NCI-H2171 (cell line): ENCODE measurements around the gene ZFP36.
"Not testable (repeated sequence)": the region's sequence is repeated elsewhere in the genome, so short reads cannot be mapped to it uniquely, and the experiment has no call there.

Source experiments
- DNase-seq: peaks from one replicate; lab custom pipeline; 2025; lab: John Stamatoyannopoulos, UW

ZFP36 gene

DNA sequence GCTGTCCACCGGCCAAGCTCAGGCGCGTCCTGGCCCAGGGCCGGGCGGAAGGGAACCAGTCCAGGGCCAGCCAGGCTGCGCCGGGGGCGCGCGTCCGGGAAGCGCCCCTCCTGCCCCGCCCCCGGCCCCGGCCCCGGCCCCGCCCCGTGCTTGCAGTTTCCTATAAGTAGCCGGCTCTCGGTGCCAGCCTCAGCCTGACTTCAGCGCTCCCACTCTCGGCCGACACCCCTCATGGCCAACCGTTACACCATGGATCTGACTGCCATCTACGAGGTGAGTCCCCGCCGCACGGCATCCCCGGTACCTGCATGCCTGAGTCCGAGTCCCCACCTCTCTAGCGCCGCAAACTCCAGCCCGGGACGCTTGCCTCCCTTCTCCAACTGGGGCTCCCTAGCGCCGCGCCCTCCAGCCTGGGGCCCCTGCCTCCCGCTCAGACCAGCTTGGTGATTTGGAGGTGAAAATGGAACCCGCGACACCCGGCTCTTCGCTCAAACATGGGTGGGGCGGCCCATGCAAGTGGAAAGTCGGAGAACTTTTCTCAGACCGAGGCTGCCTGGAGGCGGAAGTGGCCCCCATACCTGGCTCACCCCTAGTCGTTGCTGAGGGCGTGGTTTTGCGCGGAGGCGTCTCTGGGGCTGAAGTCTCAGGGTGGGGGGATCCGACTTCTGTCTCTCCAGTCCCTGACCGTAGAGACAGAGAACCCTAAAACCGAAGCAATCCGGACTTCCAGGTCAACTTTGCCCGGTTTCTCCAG, at the start of gene ZFP36:
Gene ZFP36, plus strand, starts transcription at position 192 of the 754 bp plus-strand sequence. Its CDS starts 58 bp downstream, at position 250.
- DNase-seq = peak; percentile 53

- DNase-seq = no peak
Observed at GRCh38 chr19:39359026-39359425, 47.6 kb upstream of the ZFP36 start.

GRCh38 chr19:39360599-39360998, 46.0 kb upstream of the ZFP36 start:
- no peak for DNase-seq

- no peak for DNase-seq
Observed at GRCh38 chr19:39362682-39363657, 43.7 kb upstream of the ZFP36 start.

DNA sequence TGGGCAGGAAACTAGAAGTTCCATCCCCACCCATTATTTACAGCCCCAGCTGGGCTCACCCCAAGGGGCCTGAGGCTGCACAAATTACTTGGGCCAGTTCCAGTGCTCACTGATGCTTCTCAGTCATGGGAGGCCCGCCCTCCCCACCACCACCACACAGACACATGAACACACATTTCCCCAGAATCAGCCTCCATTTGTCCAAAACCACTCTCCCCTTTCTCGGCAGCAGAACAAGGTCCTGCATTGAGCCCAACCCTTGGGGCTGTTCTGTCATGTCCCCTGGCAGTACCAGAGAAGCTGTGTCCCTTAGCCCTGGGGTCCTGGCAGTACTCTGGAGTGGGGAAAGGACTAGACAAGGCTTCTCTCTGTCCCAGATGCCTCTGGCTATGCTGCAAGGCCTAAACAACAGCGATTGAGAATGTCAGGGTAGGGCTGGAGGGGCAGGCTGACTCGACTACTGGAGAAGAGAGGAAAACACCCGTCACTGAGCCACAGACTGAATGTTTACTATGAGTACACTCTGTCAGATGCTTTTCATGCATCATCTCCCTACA, 42.7 kb upstream of the ZFP36 start:
- DNase-seq = no peak

DNA sequence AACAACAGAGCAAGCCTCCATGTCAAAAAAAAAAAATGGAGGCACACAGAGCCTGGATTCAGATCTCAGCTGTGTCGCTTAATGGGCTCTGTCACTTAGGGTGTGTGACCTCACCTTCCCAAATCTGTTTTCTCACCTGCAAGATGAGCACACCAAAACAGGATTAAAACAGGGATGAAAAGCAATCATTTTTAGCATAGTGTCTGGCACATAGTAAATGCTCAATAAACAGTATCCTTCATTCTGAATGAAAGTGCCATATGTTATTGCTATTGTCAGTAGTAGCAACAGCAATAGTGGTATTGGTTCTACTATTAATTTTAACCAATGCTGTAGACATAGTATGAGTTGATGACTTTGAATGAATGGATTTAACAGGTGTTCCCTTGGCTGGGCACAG, 41.1 kb upstream of the ZFP36 start:
- DNase-seq = no peak

- no peak for DNase-seq
Observed at GRCh38 chr19:39369200-39369599, 37.4 kb upstream of the ZFP36 start.

- DNase-seq = no peak
Observed at GRCh38 chr19:39370735-39371134, 35.9 kb upstream of the ZFP36 start.

GRCh38 chr19:39372047-39372802, 34.4 kb upstream of the ZFP36 start:
- no peak for DNase-seq

GRCh38 chr19:39372941-39373340, 33.7 kb upstream of the ZFP36 start:
- no peak for DNase-seq

DNA sequence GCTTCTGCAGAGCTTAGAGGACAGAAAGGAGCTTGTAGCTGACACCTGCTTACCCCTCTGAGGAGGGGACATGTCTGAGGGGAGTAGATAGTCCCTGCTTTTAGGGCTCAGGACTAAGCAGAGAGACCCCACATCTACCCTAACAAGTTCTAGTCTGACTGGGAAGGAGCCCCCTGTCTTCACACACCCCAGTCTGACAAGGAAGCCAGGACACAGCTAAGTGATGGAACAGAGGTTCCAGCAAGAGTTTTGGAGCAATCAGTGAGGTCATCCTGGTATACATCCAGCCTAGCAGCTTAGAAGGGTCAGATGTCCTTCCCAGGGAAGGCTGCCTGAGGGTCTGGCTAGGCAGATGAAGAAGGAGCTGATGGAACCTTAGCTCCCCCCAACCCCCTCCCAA, 30.7 kb upstream of the ZFP36 start:
- no peak for DNase-seq

DNA sequence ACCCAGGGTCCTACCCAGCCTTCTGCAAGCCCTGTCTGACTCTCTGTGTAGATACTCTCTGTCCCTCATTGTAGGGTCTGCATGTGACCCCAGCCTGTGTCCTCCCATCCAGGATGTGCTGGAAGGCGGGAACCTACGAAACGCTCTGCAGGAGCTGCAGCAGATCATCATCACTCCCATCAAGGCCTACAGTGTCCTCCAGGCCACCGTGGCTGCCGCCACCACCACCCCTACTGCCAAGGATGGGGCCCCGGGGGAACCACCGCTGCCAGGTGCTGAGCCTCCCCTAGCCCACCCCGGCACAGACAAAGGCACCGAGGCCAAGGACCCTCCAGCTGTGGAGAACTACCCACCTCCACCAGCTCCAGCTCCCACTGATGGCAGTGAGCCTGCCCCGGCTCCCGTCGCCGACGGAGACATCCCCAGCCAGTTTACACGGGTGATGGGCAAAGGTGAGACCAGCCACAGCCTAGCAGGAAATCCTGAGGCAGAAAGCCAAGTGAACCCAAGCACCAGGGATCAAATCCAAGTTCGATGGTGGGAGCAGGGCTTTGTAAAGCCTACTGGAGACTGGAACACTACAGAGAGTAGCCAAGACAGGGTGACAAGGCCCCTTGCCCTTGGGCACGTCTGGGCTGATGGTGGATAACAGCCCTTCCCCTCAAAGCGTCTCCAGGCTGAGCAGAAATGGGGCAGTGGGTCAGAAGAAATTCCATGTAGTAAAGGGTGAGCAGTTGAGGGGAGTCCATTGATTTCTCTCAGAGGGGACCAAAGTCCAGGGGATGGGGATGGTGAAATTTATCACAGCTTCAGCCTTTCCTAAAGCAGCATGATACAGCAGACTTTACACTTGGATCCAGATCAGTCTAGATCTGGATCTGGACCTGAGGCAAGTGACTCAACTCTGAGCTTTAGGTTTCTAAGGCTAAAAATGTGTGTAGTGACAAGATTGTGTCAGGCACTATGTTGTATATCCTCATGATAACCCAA, 29.0 kb upstream of the ZFP36 start:
- DNase-seq = no peak

DNA sequence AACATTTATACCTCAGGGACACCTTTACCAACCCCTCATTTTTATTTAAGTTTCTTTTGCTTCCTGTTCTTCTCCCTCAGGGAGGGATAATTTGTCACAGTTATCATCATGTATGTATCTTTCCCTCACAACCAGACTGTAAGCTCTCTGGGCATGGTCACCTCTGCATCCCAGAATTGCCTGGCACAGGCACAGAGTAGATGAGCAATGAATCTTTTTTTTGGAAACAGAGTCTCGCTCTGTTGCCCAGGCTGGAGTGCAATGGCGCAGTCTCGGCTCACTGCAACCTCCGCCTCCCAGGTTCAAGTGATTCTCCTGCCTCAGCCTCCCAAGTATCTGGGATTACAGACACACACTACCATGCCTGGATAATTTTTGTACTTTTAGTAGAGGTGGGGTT, 27.3 kb upstream of the ZFP36 start:
- not testable (repeated sequence) for DNase-seq

DNA sequence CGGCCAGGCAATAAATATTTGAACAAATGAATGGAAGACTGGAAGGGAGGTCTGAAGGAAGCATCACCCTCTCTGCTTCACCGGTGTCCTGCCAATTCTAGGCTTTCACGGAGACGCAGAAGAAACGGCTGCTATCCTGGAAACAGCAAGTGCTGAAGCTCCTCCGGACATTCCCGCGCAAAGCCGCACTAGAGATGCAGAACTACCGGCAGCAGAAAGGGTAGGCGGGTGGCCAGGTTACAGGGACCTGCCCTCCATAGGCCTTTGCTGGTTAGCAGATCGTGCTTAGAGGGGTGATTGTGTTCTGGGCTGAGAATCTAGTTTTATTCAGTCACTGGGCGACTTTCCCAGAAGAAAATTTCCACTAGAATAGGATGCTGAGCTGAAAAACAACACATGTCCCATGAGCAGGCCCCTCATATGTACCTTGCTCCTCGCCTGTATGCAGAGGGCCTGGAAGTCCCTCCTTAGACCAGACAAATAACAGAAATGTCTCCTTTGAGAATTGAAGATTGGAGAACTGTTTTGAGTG, 26.7 kb upstream of the ZFP36 start:
- no peak for DNase-seq

DNA sequence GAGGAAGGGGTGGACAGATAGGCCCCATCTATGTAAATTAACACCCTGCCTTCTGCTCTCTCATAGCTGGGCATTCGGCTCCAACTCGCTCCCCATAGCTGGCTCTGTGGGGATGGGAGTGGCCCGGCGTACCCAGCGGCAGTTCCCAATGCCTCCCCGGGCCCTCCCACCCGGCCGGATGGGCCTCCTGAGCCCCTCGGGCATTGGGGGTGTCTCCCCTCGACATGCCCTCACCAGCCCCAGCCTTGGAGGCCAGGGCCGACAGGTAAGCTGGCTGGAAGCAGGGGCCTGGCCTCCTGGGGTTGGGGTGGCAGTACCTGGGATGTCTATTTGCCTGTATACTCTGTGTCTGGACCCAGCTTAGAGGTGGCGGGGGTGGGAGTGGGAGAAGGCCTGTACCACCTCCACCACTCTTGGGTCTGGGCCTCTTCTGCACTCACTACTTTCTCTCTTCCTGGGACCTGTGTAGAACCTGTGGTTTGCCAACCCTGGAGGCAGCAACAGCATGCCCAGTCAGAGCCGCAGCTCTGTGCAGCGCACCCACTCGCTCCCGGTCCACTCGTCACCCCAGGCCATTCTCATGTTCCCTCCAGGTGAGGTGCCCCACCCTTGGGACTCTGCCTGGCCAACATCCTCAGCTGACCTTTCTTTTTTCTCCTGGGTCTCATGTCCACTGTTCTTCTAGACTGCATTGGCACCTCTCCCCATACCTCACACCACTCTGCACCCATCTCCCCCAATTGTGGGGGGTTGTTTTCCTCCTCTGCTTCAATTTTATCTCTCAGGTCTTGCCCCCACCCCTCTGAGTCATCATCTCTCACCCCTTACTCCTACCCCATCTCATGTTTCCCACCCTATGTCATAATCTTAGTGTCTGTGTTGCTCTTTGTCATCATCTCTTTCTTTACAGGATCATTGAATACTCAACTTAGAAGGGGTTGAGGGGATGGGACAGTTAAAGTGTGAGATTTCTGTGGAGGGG, 25.8 kb upstream of the ZFP36 start:
- DNase-seq = no peak

DNA sequence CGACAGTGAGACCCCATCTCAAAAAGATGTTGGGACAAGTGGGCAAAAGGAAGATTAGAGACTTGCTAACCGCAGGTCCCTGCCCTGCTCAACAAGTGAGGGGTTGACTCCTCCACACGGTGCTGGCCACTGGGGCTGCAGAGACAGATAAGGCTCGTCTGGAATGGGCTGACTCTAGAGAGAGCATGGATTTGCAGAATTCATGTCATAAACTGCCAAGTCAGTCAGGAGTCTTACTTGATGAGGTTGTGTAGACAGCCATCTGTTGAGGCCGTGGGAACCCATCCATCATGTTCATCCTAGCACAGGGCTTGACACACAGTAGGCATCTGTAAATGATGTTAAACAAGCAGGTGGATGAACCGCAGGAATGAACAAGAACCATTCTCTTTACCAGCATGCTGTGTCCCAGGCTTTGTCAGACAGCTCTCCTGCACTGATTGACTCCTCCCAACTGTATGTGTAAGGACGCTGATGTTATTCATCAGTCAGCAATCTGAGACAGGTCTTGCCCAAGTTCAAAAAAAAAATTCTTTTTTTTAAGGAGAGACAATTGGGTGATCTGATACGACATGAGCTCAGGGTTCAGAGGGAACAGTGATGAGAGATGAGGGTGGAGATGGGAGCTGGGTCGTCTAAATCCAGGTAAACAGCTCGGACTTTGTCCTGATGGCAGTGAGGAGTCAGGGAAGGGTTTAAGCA, 24.6 kb upstream of the ZFP36 start:
- DNase-seq = no peak

DNA sequence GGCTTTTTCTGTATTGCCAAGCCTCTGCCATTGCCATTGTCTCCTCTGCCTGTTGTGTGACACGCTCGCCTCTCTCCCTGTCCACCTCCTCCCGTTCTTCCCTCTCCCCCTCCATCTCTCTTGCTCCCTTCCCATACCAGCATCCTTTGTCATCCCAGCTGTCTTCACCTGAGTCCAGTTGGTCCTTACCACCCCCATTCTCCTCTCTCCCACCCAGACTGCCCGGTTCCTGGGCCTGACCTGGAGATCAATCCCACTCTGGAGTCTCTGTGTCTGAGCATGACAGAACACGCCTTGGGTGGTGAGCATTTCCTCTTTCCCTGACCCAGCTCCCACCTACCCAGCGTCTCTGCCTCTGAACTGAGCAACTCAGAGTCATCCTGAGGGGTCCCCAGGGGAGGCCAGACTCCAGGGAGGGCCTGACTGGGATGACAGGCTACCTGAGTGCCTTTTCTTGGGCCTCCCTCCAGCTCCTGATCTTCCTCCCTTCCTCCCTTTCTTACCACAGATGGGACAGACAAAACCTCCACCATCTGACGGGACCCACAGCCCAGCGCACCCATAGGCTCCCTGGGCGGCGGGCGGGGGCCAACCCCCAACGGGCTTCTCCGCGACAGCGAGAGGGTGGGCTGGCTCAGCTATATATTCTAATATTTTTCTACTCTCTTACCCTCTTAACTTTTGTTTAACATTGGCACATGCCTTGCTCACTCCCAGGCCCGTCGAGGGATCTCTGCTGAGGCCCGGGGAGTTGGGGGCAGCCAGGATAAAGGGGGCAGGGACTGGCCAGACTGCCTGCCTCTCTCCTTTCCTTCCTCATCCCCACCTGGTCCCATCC, 23.4 kb upstream of the ZFP36 start:
- DNase-seq = no peak
